ENCODE data around the gene GRAMD2A. TPM values are rescaled to one million over a fixed set of nuclear protein-coding genes. Genes with fewer than 3 reads are reported as not detected.

GRAMD2A gene
- total RNA-seq, 1 donor from 2014 or later: 1.2 TPM

Other genes with a start within 250 kb of the GRAMD2A start
- 121 TPM for gene MYO9A, start 79.6 kb downstream of the GRAMD2A start, total RNA-seq
- gene SENP8, start 79.4 kb downstream of the GRAMD2A start, total RNA-seq: 6.1 TPM
- gene PKM, start 33.4 kb upstream of the GRAMD2A start, total RNA-seq: 285 TPM
- 55.4 TPM for gene PARP6, start 74.8 kb upstream of the GRAMD2A start, total RNA-seq
- gene CELF6, start 122.4 kb upstream of the GRAMD2A start, total RNA-seq: 11.4 TPM
- gene HEXA, start 178.2 kb upstream of the GRAMD2A start, total RNA-seq: 30.6 TPM
- not detected for gene TMEM202, start 200.5 kb upstream of the GRAMD2A start, total RNA-seq

All from frontal cortex (tissue), 1 donor.